Transverse colon (tissue), 4 donors: Measurements from ENCODE around the gene TTC4. TPM values are rescaled to one million over a fixed set of nuclear protein-coding genes. Genes with fewer than 3 reads are reported as not detected.

Experiments
- DNase-seq: peaks from one replicate; pipeline ENCODE4 v3.0.0-alpha.2; 2019
- H3K27ac ChIP-seq, 4 donors: fragments of 200-600 bp; sonication (generic); 2 replicates each; pipeline ENCODE4 v1.5.1; 2016 to 2018; ENCODE audit warnings: inconsistent platforms in 4 of 4
- H3K27me3 ChIP-seq: fragments of 200-600 bp; sonication (generic); 2 replicates; pipeline ENCODE4 v1.5.1; 2017; ENCODE audit warnings: inconsistent platforms
- H3K36me3 ChIP-seq, 4 donors: fragments of 200-600 bp; sonication (generic); 2 replicates each; pipeline ENCODE4 v1.5.1; 2017 to 2019; ENCODE audit warnings: inconsistent platforms in 4 of 4
- H3K4me1 ChIP-seq, 4 donors: fragments of 200-600 bp; sonication (generic); 2 replicates each; pipeline ENCODE4 v1.5.1; 2017 to 2020; ENCODE audit warnings: inconsistent platforms in 4 of 4
- H3K4me3 ChIP-seq, 4 donors: fragments of 200-600 bp; sonication (generic); 1 replicate in 1 of 4; 2 replicates in 3 of 4; pipeline versions ENCODE4 v1.5.1 to v1.6.1; 2017 to 2019; ENCODE audit warnings: inconsistent platforms in 4 of 4
- H3K9me3 ChIP-seq, 2 donors: fragments of 200-600 bp; sonication (generic); 2 replicates each; pipeline ENCODE4 v1.5.1; 2017 to 2019; ENCODE audit warnings: inconsistent platforms in 2 of 2
- CTCF ChIP-seq, 5 experiments: fragments of 200-600 bp in 3 of 5; fragments of 450-650 bp in 2 of 5; sonication (generic) in 3 of 5; IDR thresholded peaks; 1 replicate in 2 of 5; 2 replicates in 3 of 5; pipeline ENCODE4 v1.5.1; 2016 to 2017; ENCODE audit warnings: antibody characterized with exemption in 5 of 5, inconsistent platforms in 3 of 5, mild to moderate bottlenecking in 2 of 5, moderate library complexity in 1 of 5
- EP300 ChIP-seq: sonication (generic); formaldehyde crosslinking; IDR thresholded peaks from one replicate; pipeline ENCODE4 v1.6.1; 2017; ENCODE audit warnings: antibody characterized with exemption, low read depth
- POLR2A ChIP-seq: fragments of 450-650 bp; IDR thresholded peaks from one replicate; pipeline ENCODE4 v1.6.1; 2016; ENCODE audit warnings: antibody characterized with exemption, mild to moderate bottlenecking, moderate library complexity
- POLR2AphosphoS5 ChIP-seq, 3 donors: sonication (generic); formaldehyde crosslinking; IDR thresholded peaks; one replicate each; pipeline ENCODE4 v1.6.1; 2016; ENCODE audit warnings: antibody characterized with exemption in 3 of 3
- WGBS, 2 donors: methylation state at CpG; one replicate each; pipeline ENCODE4 v1.1.5; 2018; ENCODE audit warnings: low coverage in 1 of 2; 5-methylcytosine and 5-hydroxymethylcytosine counted together
- in situ Hi-C, 4 donors: fragments of 200-750 bp; cut with MboI; loops; one replicate each; pipeline versions ENCODE4 v1.15.0 to v1.15.1; 2017; ENCODE audit warnings: low sequenced_read_pairs in 3 of 4, low pct_ligation_motif_present in 1 of 4, low pct_unique_long_range_greater_than_20kb in 1 of 4
- intact Hi-C: fragments of 100-400 bp; cut with DNase I; formaldehyde crosslinking; loops from one replicate; pipeline ENCODE4 v1.15.1; 2023; ENCODE audit warnings: low total_unique reads
- total RNA-seq, 4 donors: library from RNA; depleted of rRNA; stranded (reverse); fragments of >200 nt; gene quantifications; one replicate each; pipeline ENCODE4 v1.1.0, GENCODE V29; 2016

TTC4 gene
- total RNA-seq, 4 donors from 2014 or later, result 1.8 to 33.7 (median 15.2) TPM

- H3K27ac ChIP-seq, result no peak overlapping the region
- WGBS, 2 donors, result 70% methylated on average over 8 of the region's 8 CpGs; no CpG with 5 or more reads in 1 of the 2 donors
- in situ Hi-C loops, result no loop called here
- no peak overlapping the region for H3K4me3 ChIP-seq
- no peaks in the 10 kb centered on the region for H3K36me3 ChIP-seq
- no peaks in the 10 kb centered on the region for H3K27me3 ChIP-seq
- no peak for DNase-seq
- no peaks in the 10 kb centered on the region for H3K4me1 ChIP-seq
- H3K9me3 ChIP-seq, result no peaks in the 10 kb centered on the region
- TF ChIP-seq POLR2A, result no peak
- TF ChIP-seq CTCF (IDR thresholded peaks at IDR 0.05), result no peak
- TF ChIP-seq EP300, result no peak
- TF ChIP-seq POLR2AphosphoS5 (IDR thresholded peaks at IDR 0.05), result no peak
- intact Hi-C loops, result no loop called here
These were observed 17.3 kb upstream of the TTC4 start for GRCh38 chr1:54698346-54698745.

- in situ Hi-C loops, result no loop called here
- H3K9me3 ChIP-seq, result no peaks in the 10 kb centered on the region
- H3K4me3 ChIP-seq, result no peak overlapping the region
- H3K27me3 ChIP-seq, result no peaks in the 10 kb centered on the region
- H3K27ac ChIP-seq, result no peak overlapping the region
- DNase-seq, result no peak
- no peaks in the 10 kb centered on the region for H3K4me1 ChIP-seq
- TF ChIP-seq CTCF (IDR thresholded peaks at IDR 0.05) (no peak), POLR2A (no peak), EP300 (no peak), POLR2AphosphoS5 (IDR thresholded peaks at IDR 0.05) (no peak)
- intact Hi-C loops, result no loop called here
- no peaks in the 10 kb centered on the region for H3K36me3 ChIP-seq
- 84% methylated on average over 10 of the region's 11 CpGs; no CpG with 5 or more reads in 1 of the 2 donors for WGBS, 2 donors
These were observed 15.6 kb upstream of the TTC4 start for GRCh38 chr1:54699936-54700525.

- Histone ChIP-seq H3K9me3 (no peaks in the 10 kb centered on the region), H3K36me3 (no peaks in the 10 kb centered on the region), H3K4me3 (no peak overlapping the region), H3K27ac (no peak overlapping the region), H3K4me1 (no peaks in the 10 kb centered on the region), H3K27me3 (no peaks in the 10 kb centered on the region)
- TF ChIP-seq POLR2A, result no peak
- TF ChIP-seq CTCF (IDR thresholded peaks at IDR 0.05), result no peak
- TF ChIP-seq EP300, result no peak
- no peak for TF ChIP-seq POLR2AphosphoS5 (IDR thresholded peaks at IDR 0.05)
- intact Hi-C loops, result no loop called here
- 88% methylated on average over 9 of the region's 9 CpGs; no CpG with 5 or more reads in 1 of the 2 donors for WGBS, 2 donors
- DNase-seq, result no peak
- in situ Hi-C loops, result no loop called here
These were observed 14.6 kb upstream of the TTC4 start for GRCh38 chr1:54701066-54701465.

GRCh38 chr1:54701996-54702395 lies 13.7 kb upstream of the TTC4 start:
- DNase-seq, result no peak
- Histone ChIP-seq H3K27ac (no peak overlapping the region), H3K36me3 (no peaks in the 10 kb centered on the region), H3K4me3 (no peak overlapping the region), H3K27me3 (no peaks in the 10 kb centered on the region), H3K9me3 (no peaks in the 10 kb centered on the region), H3K4me1 (no peaks in the 10 kb centered on the region)
- in situ Hi-C loops, result no loop called here
- intact Hi-C loops, result no loop called here
- WGBS, 2 donors, result 82 to 90% methylated on average over 2 to 10 of the region's 11 CpGs
- TF ChIP-seq CTCF (IDR thresholded peaks at IDR 0.05) (no peak), POLR2A (no peak), EP300 (no peak), POLR2AphosphoS5 (IDR thresholded peaks at IDR 0.05) (no peak)
